IPS-20b (cell line): Measurements from ENCODE around the gene CCDC167.
"Not testable (repeated sequence)": the region's sequence is repeated elsewhere in the genome, so short reads cannot be mapped to it uniquely, and the experiment has no call there.

ENCODE experiments used
- H3K27ac ChIP-seq: one replicate; pipeline ENCODE4 v1.5.1; 2013; ENCODE audit warnings: low read length
- H3K27me3 ChIP-seq: 2 replicates; pipeline ENCODE4 v1.6.1; 2013; ENCODE audit warnings: mild to moderate bottlenecking, low read length, inconsistent platforms; ENCODE audit not compliant: insufficient read depth
- H3K36me3 ChIP-seq: 2 replicates; pipeline ENCODE4 v1.6.1; 2013; ENCODE audit warnings: low read depth, mild to moderate bottlenecking, inconsistent platforms, low read length, moderate library complexity; ENCODE audit not compliant: insufficient read depth
- H3K4me1 ChIP-seq: 2 replicates; pipeline ENCODE4 v1.6.1; 2013; ENCODE audit warnings: mild to moderate bottlenecking, control low read depth, inconsistent platforms, low read length, moderate library complexity; ENCODE audit not compliant: insufficient read depth
- H3K4me3 ChIP-seq: 2 replicates; pipeline ENCODE4 v1.5.1; 2013; ENCODE audit warnings: mild to moderate bottlenecking, low read length, inconsistent platforms
- H3K9ac ChIP-seq: 2 replicates; pipeline ENCODE4 v1.6.1; 2013; ENCODE audit warnings: low read depth, mild to moderate bottlenecking, inconsistent platforms, low read length, moderate library complexity
- H3K9me3 ChIP-seq: 2 replicates; pipeline ENCODE4 v1.6.1; 2013; ENCODE audit warnings: mild to moderate bottlenecking, low read depth, low read length, inconsistent platforms; ENCODE audit not compliant: insufficient read depth

CCDC167 gene

DNA sequence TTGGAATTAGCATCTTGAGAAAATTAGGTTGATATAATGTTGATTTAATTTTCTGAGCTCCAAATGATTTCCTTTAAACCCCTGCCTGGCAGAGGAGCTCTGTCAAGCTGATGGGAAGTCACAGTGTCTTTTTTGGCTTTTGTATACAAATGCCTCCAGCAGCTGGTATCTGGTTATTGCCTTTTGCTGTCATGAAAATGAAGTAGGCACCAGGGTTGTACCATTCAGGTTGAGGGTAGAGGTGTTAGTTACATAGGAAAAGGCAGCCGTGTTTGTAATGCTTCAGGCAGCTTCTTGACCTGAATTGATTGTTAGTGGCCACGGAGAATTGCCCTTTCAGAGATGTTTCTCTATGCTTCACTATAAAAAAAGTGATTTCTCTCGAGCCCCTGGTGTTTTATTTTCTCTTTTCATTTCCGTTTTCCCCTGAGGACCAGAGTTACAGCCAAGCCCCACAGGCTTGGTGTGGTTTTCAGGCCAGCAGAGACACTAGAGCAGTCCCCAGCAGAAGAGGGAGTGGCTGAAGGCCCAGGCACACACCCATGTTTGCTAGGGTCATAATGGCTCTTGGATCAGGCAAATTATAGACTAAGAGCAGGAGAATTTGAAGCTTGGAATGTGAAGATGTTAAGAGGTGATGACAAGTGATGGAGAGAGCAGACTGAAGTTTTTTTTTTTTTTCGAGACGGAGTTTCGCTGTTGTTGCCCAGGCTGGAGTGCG, 45.1 kb downstream of the CCDC167 start:
- Histone ChIP-seq H3K4me3 (no peak overlapping the region), H3K27me3 (no peaks in the 10 kb centered on the region), H3K9me3 (no peaks in the 10 kb centered on the region), H3K9ac (no peak overlapping the region), H3K4me1 (no peaks in the 10 kb centered on the region), H3K27ac (no peak overlapping the region), H3K36me3 (peaks cover 77% of the 10 kb centered on the region)

DNA sequence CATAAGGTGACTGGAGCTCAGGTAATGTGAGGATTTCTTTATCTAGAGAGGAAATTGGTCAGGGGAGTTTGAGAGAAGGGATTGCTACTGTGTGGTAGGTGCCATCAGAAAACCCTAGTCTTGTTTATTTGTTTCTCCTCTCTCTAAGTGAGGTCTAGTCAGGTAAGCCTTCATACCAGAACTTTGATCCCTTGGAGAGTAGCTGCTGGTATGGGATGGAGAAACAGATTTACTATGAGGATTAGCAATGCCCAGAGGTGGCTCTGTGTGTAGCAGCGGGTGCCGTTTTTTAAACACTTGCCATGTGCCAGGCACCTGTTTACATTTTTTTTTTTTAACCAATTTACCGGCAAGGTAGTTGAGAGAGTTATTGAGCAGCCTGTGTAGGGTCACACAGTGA, 47.2 kb downstream of the CCDC167 start:
- Histone ChIP-seq H3K4me3 (no peak overlapping the region), H3K9me3 (no peaks in the 10 kb centered on the region), H3K27me3 (no peaks in the 10 kb centered on the region), H3K27ac (no peak overlapping the region), H3K9ac (no peak overlapping the region), H3K36me3 (peaks cover 77% of the 10 kb centered on the region), H3K4me1 (no peaks in the 10 kb centered on the region)

DNA sequence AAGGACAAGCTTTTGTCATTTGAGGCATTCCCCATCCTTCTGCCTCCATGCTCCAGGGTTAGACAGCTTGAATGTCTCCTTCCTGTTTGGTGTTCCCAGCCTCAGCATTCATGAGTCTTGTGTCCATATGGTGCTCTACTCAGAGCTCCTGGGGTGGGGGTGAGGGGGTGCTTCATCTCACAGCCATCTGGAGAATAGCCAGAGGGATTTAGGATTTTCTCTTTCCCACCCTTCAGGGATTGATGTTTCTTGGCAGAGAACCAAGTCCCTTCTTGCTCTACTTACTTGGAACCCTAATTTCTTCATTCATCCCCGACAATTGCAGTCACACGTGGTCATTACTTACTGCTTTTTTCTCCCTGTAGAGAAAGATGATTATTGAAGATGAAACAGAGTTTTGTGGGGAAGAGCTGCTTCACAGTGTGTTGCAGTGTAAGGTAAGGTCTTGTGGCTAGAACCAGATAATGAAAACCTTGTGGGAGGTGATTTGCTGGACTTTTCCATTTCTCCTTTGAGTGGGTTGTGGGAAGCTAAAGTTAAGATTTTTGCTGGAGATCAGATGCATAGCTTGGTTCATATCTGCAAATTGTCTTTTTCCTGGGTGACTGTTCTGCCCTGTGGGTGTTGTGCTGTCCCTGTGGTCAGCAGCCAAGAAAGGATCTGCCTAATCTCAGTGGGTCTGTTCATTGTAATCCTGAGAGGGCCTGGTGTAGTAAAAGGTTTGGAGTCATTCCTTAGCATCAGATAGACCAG, 48.1 kb downstream of the CCDC167 start:
- Histone ChIP-seq H3K36me3 (peaks cover 83% of the 10 kb centered on the region), H3K4me1 (no peaks in the 10 kb centered on the region), H3K27ac (no peak overlapping the region), H3K9ac (no peak overlapping the region), H3K9me3 (no peaks in the 10 kb centered on the region), H3K4me3 (no peak overlapping the region), H3K27me3 (no peaks in the 10 kb centered on the region)

DNA sequence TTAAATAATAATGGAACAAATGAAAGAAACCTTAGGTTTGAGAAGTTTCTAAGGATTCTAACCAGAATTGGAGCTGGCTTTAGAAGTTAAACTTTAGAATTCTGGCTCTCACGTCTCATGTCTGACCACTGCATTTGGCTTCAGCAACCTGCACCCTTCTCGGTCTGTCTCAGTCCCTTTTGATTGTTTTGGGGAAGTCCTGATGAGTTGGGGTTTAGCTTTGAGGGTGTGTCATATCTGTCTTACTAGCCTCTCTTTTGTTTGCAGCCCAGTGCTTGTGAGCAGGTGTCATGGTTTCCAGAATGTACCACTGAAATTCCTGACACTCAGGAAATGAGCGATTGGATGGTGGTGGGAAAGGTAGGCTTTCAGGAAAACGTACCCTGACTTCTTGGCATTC, 49.7 kb downstream of the CCDC167 start:
- Histone ChIP-seq H3K4me3 (no peak overlapping the region), H3K27me3 (no peaks in the 10 kb centered on the region), H3K36me3 (peaks cover 81% of the 10 kb centered on the region), H3K4me1 (no peaks in the 10 kb centered on the region), H3K9ac (no peak overlapping the region), H3K27ac (no peak overlapping the region), H3K9me3 (no peaks in the 10 kb centered on the region)

DNA sequence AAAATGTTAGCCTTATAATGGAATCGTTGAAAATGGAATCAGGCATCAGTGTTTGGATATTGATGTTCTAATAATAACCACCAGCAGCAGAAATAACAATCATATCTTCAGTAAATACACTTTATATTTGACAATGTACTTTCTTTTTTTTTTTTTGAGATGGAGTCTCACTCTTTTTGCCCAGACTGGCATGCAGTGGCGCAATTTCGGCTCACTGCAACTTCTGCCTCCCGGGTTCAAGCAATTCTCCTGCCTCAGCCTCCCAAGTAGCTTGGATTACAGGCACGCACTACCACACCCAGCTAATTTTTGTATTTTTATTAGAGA, 56.5 kb downstream of the CCDC167 start:
- peaks cover 51% of the 10 kb centered on the region for H3K36me3 ChIP-seq

DNA sequence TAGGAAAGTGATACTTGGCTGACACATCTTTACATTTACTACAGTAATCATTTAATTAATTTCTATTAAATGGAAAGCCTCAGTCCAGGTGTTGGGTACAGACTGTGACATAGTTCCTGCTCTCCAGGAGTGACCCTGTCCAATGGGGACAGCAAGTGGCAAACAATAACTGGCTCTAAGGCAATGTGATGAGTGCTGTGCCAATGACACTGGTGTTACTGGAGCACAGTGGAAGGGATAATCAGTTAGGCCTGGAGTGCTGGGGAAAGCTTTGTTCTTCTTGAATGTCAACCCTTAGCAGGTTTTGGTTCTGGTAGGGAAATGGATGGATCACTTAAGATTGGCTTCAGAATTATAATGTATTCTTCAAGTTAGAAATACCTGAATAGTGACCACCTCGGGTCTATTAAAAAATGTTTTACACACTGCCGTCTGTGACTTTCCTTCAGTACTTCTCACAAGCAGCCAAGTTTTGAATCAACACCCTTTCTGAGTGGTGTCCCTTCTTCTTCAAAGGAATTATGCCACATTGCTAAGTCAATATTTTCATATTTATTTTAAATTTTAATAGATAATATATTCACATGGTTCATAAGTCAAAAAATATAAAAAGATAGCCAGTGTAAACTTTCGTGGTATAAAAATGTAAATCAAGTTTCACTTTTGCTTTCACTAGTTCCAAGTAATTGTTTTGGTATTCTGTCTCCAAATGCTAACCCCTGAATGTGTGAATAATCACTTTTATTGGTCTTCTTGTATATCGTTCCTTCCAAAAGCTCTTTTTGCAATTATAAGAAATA, 57.1 kb downstream of the CCDC167 start:
- no peak overlapping the region for H3K4me3 ChIP-seq
- no peaks in the 10 kb centered on the region for H3K4me1 ChIP-seq
- H3K27ac ChIP-seq = no peak overlapping the region
- H3K36me3 ChIP-seq = peaks cover 54% of the 10 kb centered on the region
- no peak overlapping the region for H3K9ac ChIP-seq
- no peaks in the 10 kb centered on the region for H3K9me3 ChIP-seq
- no peaks in the 10 kb centered on the region for H3K27me3 ChIP-seq

More for the DNA sequence above, 56.5 kb downstream of the CCDC167 start:
- H3K9me3 ChIP-seq, H3K27me3 ChIP-seq, H3K4me3 ChIP-seq, H3K27ac ChIP-seq, H3K4me1 ChIP-seq, H3K9ac ChIP-seq: not testable (repeated sequence)

DNA sequence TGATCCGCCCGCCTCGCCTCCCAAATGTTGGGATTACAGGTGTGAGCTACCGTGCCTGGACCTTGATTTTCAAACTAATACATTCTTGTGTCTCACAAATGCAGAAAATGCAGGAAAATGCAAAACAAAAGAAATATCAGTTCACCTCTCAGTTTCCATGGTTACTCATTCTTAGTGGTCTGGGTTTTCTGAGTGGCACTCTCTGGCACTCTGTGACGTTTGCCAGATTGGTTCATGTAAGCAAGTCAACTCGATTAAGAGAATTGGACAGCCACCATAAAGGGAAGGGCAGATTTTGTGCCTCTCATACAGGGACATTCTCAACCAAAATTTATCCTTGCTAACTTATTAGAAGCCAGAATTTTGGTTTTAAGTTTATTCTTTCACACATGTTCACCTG, 58.0 kb downstream of the CCDC167 start:
- Histone ChIP-seq H3K36me3 (peaks cover 52% of the 10 kb centered on the region), H3K27me3 (no peaks in the 10 kb centered on the region), H3K9me3 (no peaks in the 10 kb centered on the region), H3K9ac (no peak overlapping the region), H3K27ac (no peak overlapping the region), H3K4me3 (no peak overlapping the region), H3K4me1 (no peaks in the 10 kb centered on the region)

DNA sequence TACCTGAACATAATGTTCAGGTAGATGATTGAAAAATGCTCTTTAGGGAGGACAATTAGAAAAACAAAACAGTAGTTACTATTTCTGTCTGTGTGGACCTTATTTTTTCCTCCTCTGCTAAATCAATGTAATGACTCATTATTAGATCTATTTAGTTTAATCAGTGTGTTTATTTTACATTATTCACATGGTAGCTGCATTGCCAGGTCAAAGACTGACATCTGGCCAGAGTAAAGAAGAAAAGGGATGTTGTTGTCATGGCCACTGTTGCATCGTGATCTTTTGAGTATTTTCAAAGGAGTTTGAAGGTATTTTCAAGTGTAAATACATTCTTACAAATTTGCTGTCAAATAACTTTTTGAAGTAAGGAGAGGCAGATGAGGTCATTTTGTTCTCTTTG, 60.8 kb downstream of the CCDC167 start:
- H3K4me3 ChIP-seq = no peak overlapping the region
- H3K27ac ChIP-seq = no peak overlapping the region
- no peak overlapping the region for H3K9ac ChIP-seq
- no peaks in the 10 kb centered on the region for H3K27me3 ChIP-seq
- H3K9me3 ChIP-seq = no peaks in the 10 kb centered on the region
- H3K4me1 ChIP-seq = no peaks in the 10 kb centered on the region
- peaks cover 39% of the 10 kb centered on the region for H3K36me3 ChIP-seq

DNA sequence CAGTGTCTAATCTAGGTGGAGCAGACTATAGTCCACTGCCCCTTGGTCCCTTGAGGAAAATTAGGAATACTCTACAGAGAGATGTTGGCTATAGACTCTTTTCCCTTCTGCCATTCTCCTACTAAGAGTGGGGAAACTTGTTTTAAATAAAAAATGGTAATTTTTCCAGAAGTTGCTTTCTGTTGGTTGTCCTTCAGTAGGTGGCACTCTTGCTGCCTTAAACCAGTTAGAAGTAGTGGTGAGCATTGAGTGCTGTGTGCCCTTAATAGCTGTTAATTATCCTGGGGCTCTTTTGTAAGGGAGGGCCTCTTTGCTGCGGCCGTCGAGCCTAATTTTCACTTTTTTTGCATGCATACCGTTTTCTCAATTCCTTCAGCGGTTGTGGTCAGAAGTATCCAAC, 63.9 kb downstream of the CCDC167 start:
- H3K4me3 ChIP-seq = no peak overlapping the region
- H3K9me3 ChIP-seq = no peaks in the 10 kb centered on the region
- no peak overlapping the region for H3K27ac ChIP-seq
- no peak overlapping the region for H3K9ac ChIP-seq
- H3K4me1 ChIP-seq = no peaks in the 10 kb centered on the region
- no peaks in the 10 kb centered on the region for H3K27me3 ChIP-seq
- peaks cover 31% of the 10 kb centered on the region for H3K36me3 ChIP-seq

DNA sequence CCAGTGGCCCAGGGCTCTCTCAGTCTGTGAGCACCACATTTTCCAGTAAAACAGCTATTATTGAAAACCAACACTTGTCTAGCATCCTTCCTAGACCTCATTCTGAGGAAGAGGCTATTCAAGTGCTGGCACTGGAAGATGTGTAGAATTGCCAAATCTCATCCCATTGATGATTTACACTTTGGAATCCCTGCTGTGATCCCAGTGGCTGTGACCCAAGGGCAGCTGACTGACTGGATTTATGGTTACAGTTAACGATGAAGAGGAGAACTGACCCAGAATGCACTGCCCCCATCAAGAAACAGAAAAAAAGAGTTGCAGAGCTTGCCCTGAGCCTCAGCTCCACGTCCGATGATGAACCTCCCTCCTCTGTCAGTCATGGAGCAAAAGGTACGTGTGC, 64.3 kb downstream of the CCDC167 start:
- H3K4me1 ChIP-seq = no peaks in the 10 kb centered on the region
- H3K4me3 ChIP-seq = no peak overlapping the region
- no peak overlapping the region for H3K9ac ChIP-seq
- no peak overlapping the region for H3K27ac ChIP-seq
- H3K36me3 ChIP-seq = peaks cover 31% of the 10 kb centered on the region
- H3K9me3 ChIP-seq = no peaks in the 10 kb centered on the region
- no peaks in the 10 kb centered on the region for H3K27me3 ChIP-seq

DNA sequence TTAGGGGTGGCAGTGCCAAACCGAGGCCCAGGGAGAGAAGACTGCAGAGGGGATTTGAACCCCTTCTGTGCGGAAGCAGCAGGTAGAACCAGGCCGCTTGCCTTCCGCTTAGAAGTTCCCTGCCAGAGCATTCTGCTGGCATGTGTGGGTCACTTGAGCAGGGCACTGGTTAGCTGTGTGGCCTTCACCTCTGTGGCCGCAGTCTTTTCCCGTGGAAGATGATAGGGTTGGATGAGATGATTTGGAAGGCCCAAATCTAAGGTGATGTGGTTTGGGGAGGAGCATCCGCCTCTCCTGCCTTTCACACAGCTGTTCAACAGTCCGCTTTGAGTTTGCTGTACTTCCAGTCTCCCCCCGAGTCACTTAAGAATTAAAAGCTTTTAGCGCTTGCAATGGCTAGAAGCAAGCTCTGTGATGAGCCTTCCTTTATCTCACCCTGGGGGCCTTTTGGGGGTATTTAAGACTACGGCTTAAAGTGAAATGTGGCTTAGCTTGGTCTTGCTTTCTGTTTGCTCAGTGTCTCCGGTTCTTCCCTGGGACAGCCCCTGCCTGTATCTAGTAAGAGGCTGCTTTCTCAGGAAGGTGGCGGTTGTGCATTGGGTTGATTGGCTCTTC, 65.9 kb downstream of the CCDC167 start:
- H3K4me3 ChIP-seq = peak overlapping the region; percentile 90
- peaks cover 24% of the 10 kb centered on the region for H3K36me3 ChIP-seq
- H3K9me3 ChIP-seq = no peaks in the 10 kb centered on the region
- H3K4me1 ChIP-seq = no peaks in the 10 kb centered on the region
- H3K27me3 ChIP-seq = no peaks in the 10 kb centered on the region
- peak overlapping the region; percentile 86 for H3K9ac ChIP-seq
- no peak overlapping the region for H3K27ac ChIP-seq
